Measurements from ENCODE around the gene PSMD5. TPM values are rescaled to one million over a fixed set of nuclear protein-coding genes. Genes with fewer than 3 reads are reported as not detected.

Gene PSMD5
- polyA plus RNA-seq, 1 donor (not counting 4 experiments of a cell fraction or from before 2014, with no cell fraction given) = 55.2 TPM

- TF ChIP-seq CTCF (optimal IDR thresholded peaks at IDR 0.05 in 1 of 3, IDR thresholded peaks at IDR 0.05 in 1 of 3, conservative IDR thresholded peaks at IDR 0.05 in 1 of 3; ENCODE audit: extremely low read depth in 1 of 3, insufficient read depth in 2 of 3, low read length in 3 of 3) (no peak), EZH2 (IDR thresholded peaks at IDR 0.05; ENCODE audit: low read length) (no peak)
- no peaks in the 10 kb centered on the region for H3K9me3 ChIP-seq (ENCODE audit: control insufficient read depth, low read depth, low read length)
- no peak overlapping the region for H3K4me3 ChIP-seq (ENCODE audit: control insufficient read depth in 2 of 3, extremely low read depth in 1 of 3, insufficient read depth in 2 of 3, low read depth in 1 of 3, low read length in 3 of 3)
- DNase-seq (ENCODE audit: low read depth, low spot score) (no peak), FAIRE-seq (no peak)
- no peak overlapping the region for H2AFZ ChIP-seq (ENCODE audit: control insufficient read depth, low read length)
- no peak overlapping the region for H3K4me2 ChIP-seq (ENCODE audit: control insufficient read depth, extremely low read depth, insufficient read depth, low read depth, low read length)
- H4K20me1 ChIP-seq (ENCODE audit: control insufficient read depth, extremely low read depth, insufficient read depth, low read length) = no peaks in the 10 kb centered on the region
- H3K27me3 ChIP-seq (ENCODE audit: control insufficient read depth, extremely low read depth, insufficient read depth, low read length) = peaks cover 4% of the 10 kb centered on the region
- H3K36me3 ChIP-seq (ENCODE audit: control insufficient read depth in 2 of 2, extremely low read depth in 1 of 2, insufficient read depth in 2 of 2, low read length in 2 of 2) = no peaks in the 10 kb centered on the region
- no peaks in the 10 kb centered on the region for H3K79me2 ChIP-seq (ENCODE audit: control insufficient read depth, insufficient read depth, low read length)
- dilution Hi-C loops (cut with MboI; ENCODE audit: extremely low pct_ligation_motif_present, low sequenced_read_pairs) = no loop called here
- H3K9me1 ChIP-seq (ENCODE audit: control insufficient read depth, extremely low read depth, insufficient read depth, low read length) = no peaks in the 10 kb centered on the region
- no peak overlapping the region for H3K27ac ChIP-seq (ENCODE audit: control insufficient read depth, insufficient read depth, low read length)
- H3K9ac ChIP-seq (ENCODE audit: control insufficient read depth, extremely low read depth, insufficient read depth, low read length) = no peak overlapping the region
- no peaks in the 10 kb centered on the region for H3K4me1 ChIP-seq (ENCODE audit: control insufficient read depth, extremely low read depth, insufficient read depth, low read length)
Observed at GRCh38 chr9:120885457-120885856, 42.7 kb upstream of the PSMD5 start.

- TF ChIP-seq CTCF (optimal IDR thresholded peaks at IDR 0.05 in 1 of 3, IDR thresholded peaks at IDR 0.05 in 1 of 3, conservative IDR thresholded peaks at IDR 0.05 in 1 of 3; ENCODE audit: extremely low read depth in 1 of 3, insufficient read depth in 2 of 3, low read length in 3 of 3) = no peak
- no peak for TF ChIP-seq EZH2 (IDR thresholded peaks at IDR 0.05; ENCODE audit: low read length)
- FAIRE-seq (no peak), DNase-seq (ENCODE audit: low read depth, low spot score) (no peak)
- Histone ChIP-seq H3K36me3 (ENCODE audit: control insufficient read depth in 2 of 2, extremely low read depth in 1 of 2, insufficient read depth in 2 of 2, low read length in 2 of 2) (no peaks in the 10 kb centered on the region), H3K4me1 (ENCODE audit: control insufficient read depth, extremely low read depth, insufficient read depth, low read length) (no peaks in the 10 kb centered on the region), H4K20me1 (ENCODE audit: control insufficient read depth, extremely low read depth, insufficient read depth, low read length) (no peaks in the 10 kb centered on the region), H3K27me3 (ENCODE audit: control insufficient read depth, extremely low read depth, insufficient read depth, low read length) (peaks cover 4% of the 10 kb centered on the region), H3K9me3 (ENCODE audit: control insufficient read depth, low read depth, low read length) (no peaks in the 10 kb centered on the region), H3K79me2 (ENCODE audit: control insufficient read depth, insufficient read depth, low read length) (no peaks in the 10 kb centered on the region), H3K4me3 (ENCODE audit: control insufficient read depth in 2 of 3, extremely low read depth in 1 of 3, insufficient read depth in 2 of 3, low read depth in 1 of 3, low read length in 3 of 3) (no peak overlapping the region), H3K4me2 (ENCODE audit: control insufficient read depth, extremely low read depth, insufficient read depth, low read depth, low read length) (no peak overlapping the region), H2AFZ (ENCODE audit: control insufficient read depth, low read length) (no peak overlapping the region), H3K9ac (ENCODE audit: control insufficient read depth, extremely low read depth, insufficient read depth, low read length) (no peak overlapping the region), H3K27ac (ENCODE audit: control insufficient read depth, insufficient read depth, low read length) (no peak overlapping the region), H3K9me1 (ENCODE audit: control insufficient read depth, extremely low read depth, insufficient read depth, low read length) (no peaks in the 10 kb centered on the region)
- dilution Hi-C loops (cut with MboI; ENCODE audit: extremely low pct_ligation_motif_present, low sequenced_read_pairs) = no loop called here
Observed at GRCh38 chr9:120883608-120883996, 40.9 kb upstream of the PSMD5 start.
